OCI-LY7 (cell line): Measurements from ENCODE around the gene TBL1XR1. TPM values are rescaled to one million over a fixed set of nuclear protein-coding genes. Genes with fewer than 3 reads are reported as not detected.

ENCODE experiments used
- BruUV-seq: library from RNA; stranded (reverse); fragments of 400-500 nt; replicated peaks from 2 replicates; lab custom pipeline; 2021; lab: Mats Ljungman, UMichigan
- CTCF ChIA-PET: fragments of 300-600 bp; sonication (Branson Sonifier 250); formaldehyde crosslinking; loops from one replicate; lab custom pipeline; 2022; ENCODE audit warnings: antibody characterized with exemption; ENCODE audit not compliant: unreplicated experiment; lab: Charles Lee
- POLR2A ChIA-PET: fragments of 300-600 bp; sonication (Branson Sonifier 250); formaldehyde crosslinking; loops from one replicate; lab custom pipeline; 2022; ENCODE audit warnings: antibody characterized with exemption; lab: Charles Lee
- DNase-seq: peaks from one replicate; pipeline ENCODE4 v3.0.0-alpha.2; 2015; ENCODE audit warnings: low spot score
- H2AFZ ChIP-seq: fragments of 200-600 bp; sonication (generic), shearing (Covaris generic); 2 replicates; pipeline ENCODE4 v1.6.1; 2014; ENCODE audit warnings: mild to moderate bottlenecking, antibody characterized with exemption, low read length, moderate library complexity
- H3K27ac ChIP-seq: fragments of 200-600 bp; sonication (generic); 2 replicates; pipeline ENCODE4 v1.5.1; 2014; ENCODE audit warnings: mixed run types, low read depth, mild to moderate bottlenecking, moderate library complexity, low read length, inconsistent platforms; ENCODE audit not compliant: poor library complexity, severe bottlenecking
- H3K36me3 ChIP-seq: fragments of 200-600 bp; sonication (generic); 2 replicates; pipeline ENCODE4 v1.6.1; 2014; ENCODE audit warnings: mild to moderate bottlenecking, antibody characterized with exemption, low read length, moderate library complexity, mixed read lengths; ENCODE audit not compliant: insufficient read depth
- H3K4me1 ChIP-seq: fragments of 200-600 bp; sonication (generic); 2 replicates; pipeline ENCODE4 v1.5.1; 2014; ENCODE audit warnings: mild to moderate bottlenecking, low read length; ENCODE audit not compliant: insufficient read depth, poor library complexity, severe bottlenecking
- H3K4me2 ChIP-seq: fragments of 200-600 bp; sonication (generic); 2 replicates; pipeline ENCODE4 v1.6.1; 2014; ENCODE audit warnings: mild to moderate bottlenecking, low read length
- H3K4me3 ChIP-seq: fragments of 200-600 bp; sonication (generic); 2 replicates; pipeline ENCODE4 v1.5.1; 2014; ENCODE audit warnings: mild to moderate bottlenecking, low read depth, low read length; ENCODE audit not compliant: poor library complexity, severe bottlenecking
- H3K79me2 ChIP-seq: fragments of 200-600 bp; sonication (generic); 2 replicates; pipeline ENCODE4 v1.6.1; 2016; ENCODE audit warnings: low read depth, mild to moderate bottlenecking, low read length, moderate library complexity, mixed read lengths; ENCODE audit not compliant: insufficient read depth
- H3K9me2 ChIP-seq: fragments of 200-600 bp; sonication (generic); 2 replicates; pipeline ENCODE4 v1.6.1; 2016; ENCODE audit warnings: mild to moderate bottlenecking, low read length, mixed read lengths; ENCODE audit not compliant: insufficient read depth
- H3K9me3 ChIP-seq: fragments of 200-600 bp; sonication (generic); 2 replicates; pipeline ENCODE4 v1.6.1; 2014; ENCODE audit warnings: mild to moderate bottlenecking, mixed run types, low read length, mixed read lengths
- H4K20me1 ChIP-seq: fragments of 200-600 bp; sonication (generic); 2 replicates; pipeline ENCODE4 v1.6.1; 2014; ENCODE audit warnings: mild to moderate bottlenecking, antibody characterized with exemption, low read length, moderate library complexity, mixed read lengths; ENCODE audit not compliant: insufficient read depth
- CTCF ChIP-seq: fragments of 200-600 bp; sonication (generic); conservative IDR thresholded peaks from 2 replicates; pipeline ENCODE4 v1.5.1; 2014; ENCODE audit warnings: mild to moderate bottlenecking, antibody characterized with exemption, low read length, moderate library complexity, mixed read lengths
- EZH2phosphoT487 ChIP-seq: fragments of 200-600 bp; sonication (generic); IDR thresholded peaks from 2 replicates; pipeline ENCODE4 v1.6.1; 2018; ENCODE audit warnings: low read depth, borderline replicate concordance, mild to moderate bottlenecking, mixed run types, antibody characterized with exemption, low read length, moderate library complexity, mixed read lengths
- intact Hi-C: fragments of 100-400 bp; cut with micrococcal nuclease; formaldehyde crosslinking; loops from one replicate; pipeline ENCODE4 v1.10.0; 2022; ENCODE audit not compliant: unreplicated experiment
- total RNA-seq, 2 experiments: library from RNA; depleted of rRNA in 1 of 2; stranded (reverse); fragments of >200 nt in 1 of 2; shearing (Covaris generic) in 1 of 2; gene quantifications; 2 replicates each; pipeline ENCODE4 v1.2.3, GENCODE V29; 2014 to 2022

Gene TBL1XR1
- total RNA-seq, 2 experiments from 2014 or later, result 103 to 158 TPM

GRCh38 chr3:177114253-177114652 is 83.0 kb downstream of the TBL1XR1 start:
- Histone ChIP-seq H2AFZ (no peak overlapping the region), H3K79me2 (peaks cover 100% of the 10 kb centered on the region), H3K9me3 (no peaks in the 10 kb centered on the region), H3K4me3 (no peak overlapping the region), H3K4me1 (peaks cover 47% of the 10 kb centered on the region), H3K36me3 (peaks cover 4% of the 10 kb centered on the region), H3K9me2 (no peaks in the 10 kb centered on the region), H4K20me1 (peaks cover 53% of the 10 kb centered on the region), H3K27ac (no peak overlapping the region), H3K4me2 (no peak overlapping the region)
- BruUV-seq, result no TSS peak
- ChIA-PET CTCF (no interaction called here), POLR2A (interaction anchor here (0.7 to 1.3 kb wide), 5 partner anchors 9 to 246 kb away, joined by 3 read pairs; no protein-coding TSS in a partner anchor)
- intact Hi-C loops, result no loop called here
- DNase-seq, result no peak
- TF ChIP-seq CTCF (no peak), EZH2phosphoT487 (no peak)

- no peak for DNase-seq
- Histone ChIP-seq H3K9me2 (no peaks in the 10 kb centered on the region), H3K4me2 (peak overlapping the region; percentile 56; the same call in 1 of the 2 replicates), H2AFZ (no peak overlapping the region), H3K36me3 (peaks cover 4% of the 10 kb centered on the region), H3K79me2 (peaks cover 100% of the 10 kb centered on the region), H3K27ac (no peak overlapping the region), H3K4me1 (peaks cover 73% of the 10 kb centered on the region), H4K20me1 (peaks cover 57% of the 10 kb centered on the region), H3K4me3 (no peak overlapping the region), H3K9me3 (no peaks in the 10 kb centered on the region)
- BruUV-seq, result no TSS peak
- TF ChIP-seq EZH2phosphoT487 (no peak), CTCF (no peak)
- ChIA-PET POLR2A (interaction anchor here (0.6 to 0.9 kb wide), 3 partner anchors 30 to 138 kb away, joined by 3 to 5 read pairs (median 3); no protein-coding TSS in a partner anchor), CTCF (no interaction called here)
- intact Hi-C loops, result no loop called here
These were observed 85.7 kb downstream of the TBL1XR1 start for GRCh38 chr3:177111541-177111949.

GRCh38 chr3:177110895-177111294 is 86.4 kb downstream of the TBL1XR1 start:
- H3K36me3 ChIP-seq, result peaks cover 4% of the 10 kb centered on the region
- BruUV-seq, result no TSS peak
- no peak overlapping the region for H2AFZ ChIP-seq
- DNase-seq, result peak; percentile 33
- peaks cover 79% of the 10 kb centered on the region for H3K4me1 ChIP-seq
- ChIA-PET CTCF (no interaction called here), POLR2A (interaction anchor here (0.5 to 1.6 kb wide), 8 partner anchors 11 to 1665 kb away, joined by 3 to 8 read pairs (median 4); no protein-coding TSS in a partner anchor)
- intact Hi-C loops, result no loop called here
- TF ChIP-seq EZH2phosphoT487, result no peak
- TF ChIP-seq CTCF, result no peak
- H3K79me2 ChIP-seq, result peaks cover 100% of the 10 kb centered on the region
- H4K20me1 ChIP-seq, result peaks cover 59% of the 10 kb centered on the region
- H3K4me3 ChIP-seq, result peak overlapping the region; percentile 17
- no peaks in the 10 kb centered on the region for H3K9me3 ChIP-seq
- no peaks in the 10 kb centered on the region for H3K9me2 ChIP-seq
- H3K4me2 ChIP-seq, result peak overlapping the region; percentile 56
- peak overlapping the region; percentile 32 for H3K27ac ChIP-seq
